ENCODE data around the gene PIK3AP1. TPM values are rescaled to one million over a fixed set of nuclear protein-coding genes. Genes with fewer than 3 reads are reported as not detected.

The PIK3AP1 gene
- total and polyA plus RNA-seq, 10 of the 15 experiments (the other 5 are each of a cell fraction or from before 2014, with no cell fraction given) = 26.2 to 306 (median 119) TPM

DNA sequence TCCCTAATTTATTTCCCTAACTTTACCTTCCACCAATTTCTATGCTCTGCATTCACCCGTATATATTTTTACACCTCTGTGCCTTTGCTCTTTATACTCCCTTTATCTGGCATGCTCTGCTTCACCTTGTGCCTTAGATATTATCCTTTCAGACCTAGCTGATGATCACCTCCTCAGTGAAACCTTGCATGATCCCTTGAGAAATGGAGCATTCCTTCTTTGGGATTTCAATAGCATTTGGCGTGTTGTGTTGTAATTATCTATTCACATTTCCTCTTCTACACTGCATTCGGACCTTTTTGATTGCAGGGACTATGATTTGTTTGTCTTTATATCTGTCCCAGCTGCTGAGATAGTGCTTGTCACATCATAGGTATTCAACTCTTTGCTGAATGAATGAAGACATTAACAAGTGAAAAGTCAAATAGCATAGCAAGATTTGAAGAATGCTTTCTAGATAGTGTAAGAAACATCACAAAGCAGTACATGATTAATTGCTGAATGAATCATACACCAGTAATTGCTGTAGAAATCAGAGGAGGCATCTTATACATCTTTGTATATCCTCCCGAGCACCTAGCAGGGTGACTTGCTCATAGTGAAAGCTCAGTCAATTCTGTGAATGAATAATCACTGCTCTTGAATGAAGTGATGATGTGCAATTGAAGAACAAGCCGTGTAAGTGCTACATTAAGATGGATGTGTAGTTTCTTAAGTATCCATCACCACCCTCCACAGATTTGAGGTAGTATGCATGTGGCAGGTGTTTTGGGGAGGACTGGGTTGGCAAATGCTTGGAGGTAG lies 131.5 kb downstream of the PIK3AP1 start:
- WGBS (ENCODE audit: insufficient coverage, insufficient replicate concordance, low lambda C conversion rate, missing lambda C conversion rate) = 13% methylated on average over 5 of the region's 5 CpGs
- in situ Hi-C loops (cut with MboI) = no loop called here
- Histone ChIP-seq H3K9ac (ENCODE audit: control insufficient read depth, insufficient read depth, low read length) (no peak overlapping the region), H3K4me3 (peak overlapping the region; percentile 24; the same call in 1 of the 2 replicates), H2AFZ (ENCODE audit: control insufficient read depth, low read depth, low read length) (no peak overlapping the region), H4K20me1 (ENCODE audit: control insufficient read depth, insufficient read depth) (no peaks in the 10 kb centered on the region), H3K79me2 (ENCODE audit: control insufficient read depth, insufficient read depth, low read length) (peaks cover 33% of the 10 kb centered on the region), H3K36me3 (ENCODE audit: control insufficient read depth in 2 of 2, insufficient read depth in 2 of 2, low read length in 1 of 2) (peaks cover 0 to 12% of the 10 kb centered on the region in 2 experiments; a peak in 1 of 4 replicates), H3K27ac (ENCODE audit: control insufficient read depth, insufficient read depth) (no peak overlapping the region), H3K9me3 (replicated peaks; ENCODE audit: control insufficient read depth, insufficient read depth, low read length) (no peaks in the 10 kb centered on the region), H3K27me3 (replicated peaks in 1 of 2; ENCODE audit: control insufficient read depth in 2 of 2, insufficient read depth in 2 of 2, low read length in 1 of 2) (no peaks in the 10 kb centered on the region), H3K4me1 (ENCODE audit: control insufficient read depth, insufficient read depth, low read length) (peaks cover 22% of the 10 kb centered on the region), H3K4me2 (ENCODE audit: control insufficient read depth, insufficient read depth) (peak overlapping the region; percentile 86)
- no TSS peak for BruUV-seq (replicated peaks)
- CTCF ChIA-PET = no interaction called here
- peak; percentile 68 for ATAC-seq
- POLR2A ChIA-PET = interaction anchor here (0.5 to 0.6 kb wide), 3 partner anchors 13 to 1034 kb away, joined by 3 to 6 read pairs (median 4); no protein-coding TSS in a partner anchor
- DNase-seq (ENCODE audit: low read depth, low spot score) = peak; percentile 50
- SMC1A ChIA-PET (ENCODE audit: uncharacterized antibody, unreplicated experiment) = interaction anchor here (0.6 to 1.2 kb wide), 2 partner anchors 25 to 35 kb away, joined by 3 read pairs; no protein-coding TSS in a partner anchor
- peak; percentile 52 for FAIRE-seq
- RAD21 ChIA-PET (ENCODE audit: unreplicated experiment) = no interaction called here
- intact Hi-C loops (cut with micrococcal nuclease; ENCODE audit: unreplicated experiment) = loop anchor here (5.0 to 10.0 kb wide), 3 partner anchors 126 to 243 kb away; partner anchors contain the start of gene LCOR
- TF ChIP-seq, protein P1, sequence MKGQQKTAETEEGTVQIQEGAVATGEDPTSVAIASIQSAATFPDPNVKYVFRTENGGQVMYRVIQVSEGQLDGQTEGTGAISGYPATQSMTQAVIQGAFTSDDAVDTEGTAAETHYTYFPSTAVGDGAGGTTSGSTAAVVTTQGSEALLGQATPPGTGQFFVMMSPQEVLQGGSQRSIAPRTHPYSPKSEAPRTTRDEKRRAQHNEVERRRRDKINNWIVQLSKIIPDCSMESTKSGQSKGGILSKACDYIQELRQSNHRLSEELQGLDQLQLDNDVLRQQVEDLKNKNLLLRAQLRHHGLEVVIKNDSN (IDR thresholded peaks at IDR 0.05; ENCODE audit: borderline replicate concordance, extremely low read length, insufficient read depth, low read depth, low read length) = no peak
- TF ChIP-seq CHD1 (IDR thresholded peaks at IDR 0.05; ENCODE audit: low read depth, low read length) = no peak
- no peak for TF ChIP-seq PAX5 (IDR thresholded peaks at IDR 0.05; ENCODE audit: borderline replicate concordance, low read depth, low read length)
- TF ChIP-seq, protein P2, sequence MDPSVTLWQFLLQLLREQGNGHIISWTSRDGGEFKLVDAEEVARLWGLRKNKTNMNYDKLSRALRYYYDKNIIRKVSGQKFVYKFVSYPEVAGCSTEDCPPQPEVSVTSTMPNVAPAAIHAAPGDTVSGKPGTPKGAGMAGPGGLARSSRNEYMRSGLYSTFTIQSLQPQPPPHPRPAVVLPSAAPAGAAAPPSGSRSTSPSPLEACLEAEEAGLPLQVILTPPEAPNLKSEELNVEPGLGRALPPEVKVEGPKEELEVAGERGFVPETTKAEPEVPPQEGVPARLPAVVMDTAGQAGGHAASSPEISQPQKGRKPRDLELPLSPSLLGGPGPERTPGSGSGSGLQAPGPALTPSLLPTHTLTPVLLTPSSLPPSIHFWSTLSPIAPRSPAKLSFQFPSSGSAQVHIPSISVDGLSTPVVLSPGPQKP (IDR thresholded peaks at IDR 0.05; ENCODE audit: low read depth, low read length) = no peak
- TF ChIP-seq RUNX3 (IDR thresholded peaks at IDR 0.05; ENCODE audit: low read length) = peak; percentile 41; the same call in 1 of the 2 replicates
- TF ChIP-seq, protein P3, sequence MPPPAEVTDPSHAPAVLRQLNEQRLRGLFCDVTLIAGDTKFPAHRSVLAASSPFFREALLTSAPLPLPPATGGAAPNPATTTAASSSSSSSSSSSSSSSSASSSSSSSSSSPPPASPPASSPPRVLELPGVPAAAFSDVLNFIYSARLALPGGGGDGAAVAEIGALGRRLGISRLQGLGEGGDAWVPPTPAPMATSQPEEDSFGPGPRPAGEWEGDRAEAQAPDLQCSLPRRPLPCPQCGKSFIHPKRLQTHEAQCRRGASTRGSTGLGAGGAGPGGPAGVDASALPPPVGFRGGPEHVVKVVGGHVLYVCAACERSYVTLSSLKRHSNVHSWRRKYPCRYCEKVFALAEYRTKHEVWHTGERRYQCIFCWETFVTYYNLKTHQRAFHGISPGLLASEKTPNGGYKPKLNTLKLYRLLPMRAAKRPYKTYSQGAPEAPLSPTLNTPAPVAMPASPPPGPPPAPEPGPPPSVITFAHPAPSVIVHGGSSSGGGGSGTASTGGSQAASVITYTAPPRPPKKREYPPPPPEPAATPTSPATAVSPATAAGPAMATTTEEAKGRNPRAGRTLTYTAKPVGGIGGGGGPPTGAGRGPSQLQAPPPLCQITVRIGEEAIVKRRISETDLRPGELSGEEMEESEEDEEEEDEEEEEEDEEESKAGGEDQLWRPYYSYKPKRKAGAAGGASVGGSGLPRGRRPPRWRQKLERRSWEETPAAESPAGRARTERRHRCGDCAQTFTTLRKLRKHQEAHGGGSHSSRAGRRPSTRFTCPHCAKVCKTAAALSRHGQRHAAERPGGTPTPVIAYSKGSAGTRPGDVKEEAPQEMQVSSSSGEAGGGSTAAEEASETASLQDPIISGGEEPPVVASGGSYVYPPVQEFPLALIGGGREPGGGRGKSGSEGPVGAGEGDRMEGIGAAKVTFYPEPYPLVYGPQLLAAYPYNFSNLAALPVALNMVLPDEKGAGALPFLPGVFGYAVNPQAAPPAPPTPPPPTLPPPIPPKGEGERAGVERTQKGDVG (CRISPR knock-in tag; IDR thresholded peaks at IDR 0.05) = no peak
- TF ChIP-seq GATAD2B (conservative IDR thresholded peaks at IDR 0.05; ENCODE audit: low read depth) = no peak
- no peak for TF ChIP-seq SREBF1 (IDR thresholded peaks at IDR 0.05; ENCODE audit: low read length)
- no peak for TF ChIP-seq WRNIP1 (IDR thresholded peaks at IDR 0.05; ENCODE audit: borderline replicate concordance, low read depth, low read length)
- TF ChIP-seq POLR2A (IDR thresholded peaks at IDR 0.05; ENCODE audit: low read depth, low read length) = no peak
- no peak for TF ChIP-seq FOS (IDR thresholded peaks at IDR 0.05; ENCODE audit: borderline replicate concordance, extremely low read depth, insufficient read length)
- TF ChIP-seq, protein P4, sequence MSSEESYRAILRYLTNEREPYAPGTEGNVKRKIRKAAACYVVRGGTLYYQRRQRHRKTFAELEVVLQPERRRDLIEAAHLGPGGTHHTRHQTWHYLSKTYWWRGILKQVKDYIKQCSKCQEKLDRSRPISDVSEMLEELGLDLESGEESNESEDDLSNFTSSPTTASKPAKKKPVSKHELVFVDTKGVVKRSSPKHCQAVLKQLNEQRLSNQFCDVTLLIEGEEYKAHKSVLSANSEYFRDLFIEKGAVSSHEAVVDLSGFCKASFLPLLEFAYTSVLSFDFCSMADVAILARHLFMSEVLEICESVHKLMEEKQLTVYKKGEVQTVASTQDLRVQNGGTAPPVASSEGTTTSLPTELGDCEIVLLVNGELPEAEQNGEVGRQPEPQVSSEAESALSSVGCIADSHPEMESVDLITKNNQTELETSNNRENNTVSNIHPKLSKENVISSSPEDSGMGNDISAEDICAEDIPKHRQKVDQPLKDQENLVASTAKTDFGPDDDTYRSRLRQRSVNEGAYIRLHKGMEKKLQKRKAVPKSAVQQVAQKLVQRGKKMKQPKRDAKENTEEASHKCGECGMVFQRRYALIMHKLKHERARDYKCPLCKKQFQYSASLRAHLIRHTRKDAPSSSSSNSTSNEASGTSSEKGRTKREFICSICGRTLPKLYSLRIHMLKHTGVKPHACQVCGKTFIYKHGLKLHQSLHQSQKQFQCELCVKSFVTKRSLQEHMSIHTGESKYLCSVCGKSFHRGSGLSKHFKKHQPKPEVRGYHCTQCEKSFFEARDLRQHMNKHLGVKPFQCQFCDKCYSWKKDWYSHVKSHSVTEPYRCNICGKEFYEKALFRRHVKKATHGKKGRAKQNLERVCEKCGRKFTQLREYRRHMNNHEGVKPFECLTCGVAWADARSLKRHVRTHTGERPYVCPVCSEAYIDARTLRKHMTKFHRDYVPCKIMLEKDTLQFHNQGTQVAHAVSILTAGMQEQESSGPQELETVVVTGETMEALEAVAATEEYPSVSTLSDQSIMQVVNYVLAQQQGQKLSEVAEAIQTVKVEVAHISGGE (CRISPR knock-in tag; IDR thresholded peaks at IDR 0.05) = no peak

Measured in GM12878 (cell line).